HL-60 (cell line): ENCODE results near the gene CHTOP.

Experiments used
- CTCF ChIP-seq: IDR thresholded peaks from one replicate; pipeline ENCODE4 v1.5.1; 2011; ENCODE audit warnings: low read length, control low read depth, inconsistent platforms; ENCODE audit not compliant: insufficient read depth
- POLR2AphosphoS5 ChIP-seq: IDR thresholded peaks from 2 replicates; pipeline ENCODE4 v1.6.1; 2012; ENCODE audit warnings: low read depth
- REST ChIP-seq: IDR thresholded peaks from 2 replicates; pipeline ENCODE4 v1.6.1; 2012; ENCODE audit warnings: low read depth; ENCODE audit not compliant: insufficient replicate concordance
- SPI1 ChIP-seq: IDR thresholded peaks from 2 replicates; pipeline ENCODE4 v1.6.1; 2012; ENCODE audit warnings: low read depth, mild to moderate bottlenecking, borderline replicate concordance

DNA sequence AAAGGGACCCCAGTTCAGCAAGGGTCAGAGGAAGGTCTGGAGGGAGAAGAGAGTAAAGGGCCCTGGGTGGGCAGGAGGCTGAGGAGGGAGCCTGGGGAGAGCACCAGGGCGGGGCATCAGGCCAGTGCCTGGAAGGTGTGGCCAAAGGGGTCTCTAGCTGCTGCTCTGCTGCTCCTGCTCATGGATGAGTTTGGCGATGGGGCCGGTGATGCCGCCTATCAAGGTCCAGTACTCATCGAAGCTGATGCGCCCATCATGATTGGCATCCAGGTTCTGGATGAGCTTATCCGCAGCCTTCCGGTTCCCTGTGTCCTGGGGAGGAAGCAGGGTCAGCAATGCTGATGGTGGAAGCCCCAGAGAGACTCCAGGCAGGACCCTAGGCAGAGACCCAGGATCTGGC is 26.5 kb upstream of the CHTOP start:
- TF ChIP-seq CTCF (no peak), REST (no peak), POLR2AphosphoS5 (no peak), SPI1 (no peak)
